ENCODE measurements around the gene MRPL23.

GRCh38 chr11:1912289-1912878, 34.7 kb upstream of the MRPL23 start:
- TF ChIP-seq EZH2 (IDR thresholded peaks at IDR 0.05; ENCODE audit: borderline replicate concordance, low read depth, low read length, severe bottlenecking), result no peak
- no peak for TF ChIP-seq FOS (IDR thresholded peaks at IDR 0.05; ENCODE audit: borderline replicate concordance, insufficient read depth, low read length)
